Tibial nerve (tissue), 4 donors: ENCODE results near the gene AK4.

Experiments
- EP300 ChIP-seq, 2 donors: sonication (generic); formaldehyde crosslinking; IDR thresholded peaks; one replicate each; pipeline ENCODE4 v1.6.1; 2017; ENCODE audit warnings: antibody characterized with exemption in 2 of 2, mild to moderate bottlenecking in 1 of 2
- POLR2A ChIP-seq, 2 donors: fragments of 450-650 bp; IDR thresholded peaks; one replicate each; pipeline ENCODE4 v1.6.1; 2017; ENCODE audit warnings: antibody characterized with exemption in 2 of 2, mild to moderate bottlenecking in 2 of 2, moderate library complexity in 2 of 2
- TF ChIP-seq, protein P1 (sequence below), 5 experiments: fragments of 200-600 bp in 3 of 5; fragments of 450-650 bp in 2 of 5; sonication (generic) in 3 of 5; IDR thresholded peaks; one replicate each; pipeline ENCODE4 v1.5.1; 2016 to 2019; ENCODE audit warnings: antibody characterized with exemption in 5 of 5, mild to moderate bottlenecking in 3 of 5, moderate library complexity in 2 of 5

DNA sequence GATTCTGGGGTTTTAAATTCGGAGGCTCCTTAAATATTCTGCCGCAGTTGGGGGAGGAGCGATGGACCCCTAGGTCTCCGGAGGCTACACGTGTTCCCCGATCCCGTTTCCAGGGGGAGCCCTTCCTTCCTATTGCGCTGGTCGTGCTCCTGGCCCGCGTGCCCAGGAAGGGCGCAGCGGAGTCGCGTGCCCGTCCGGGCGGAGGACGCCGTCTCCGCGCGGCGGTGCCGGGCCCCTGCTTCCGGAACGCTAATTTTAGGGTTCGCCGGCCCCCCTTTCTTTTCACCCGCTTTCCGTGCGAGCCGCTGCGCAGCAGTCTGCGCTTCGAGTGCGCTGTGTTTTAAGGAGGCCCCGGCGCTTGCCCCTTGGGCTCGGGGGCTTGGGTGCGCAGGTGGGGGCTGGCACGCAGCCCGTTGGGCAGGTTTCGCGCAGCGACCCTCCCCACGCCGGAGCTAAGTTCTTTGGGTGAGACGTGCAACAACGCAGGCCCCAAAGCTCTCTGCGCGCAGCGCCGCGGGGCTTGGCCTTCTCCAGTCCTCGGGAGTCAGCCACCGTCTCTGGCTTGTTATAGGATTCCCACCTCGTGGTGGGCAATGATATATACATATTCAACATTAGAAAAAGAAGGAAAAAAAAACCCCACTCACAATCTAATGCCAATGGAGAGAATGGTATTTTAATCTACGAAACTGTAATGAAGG lies 117.8 kb downstream of the AK4 start:
- TF ChIP-seq POLR2A (IDR thresholded peaks at IDR 0.05) (no peak), EP300 (IDR thresholded peaks at IDR 0.05) (peak in 1 of 2 donors; percentile 35)
- TF ChIP-seq, protein P1, sequence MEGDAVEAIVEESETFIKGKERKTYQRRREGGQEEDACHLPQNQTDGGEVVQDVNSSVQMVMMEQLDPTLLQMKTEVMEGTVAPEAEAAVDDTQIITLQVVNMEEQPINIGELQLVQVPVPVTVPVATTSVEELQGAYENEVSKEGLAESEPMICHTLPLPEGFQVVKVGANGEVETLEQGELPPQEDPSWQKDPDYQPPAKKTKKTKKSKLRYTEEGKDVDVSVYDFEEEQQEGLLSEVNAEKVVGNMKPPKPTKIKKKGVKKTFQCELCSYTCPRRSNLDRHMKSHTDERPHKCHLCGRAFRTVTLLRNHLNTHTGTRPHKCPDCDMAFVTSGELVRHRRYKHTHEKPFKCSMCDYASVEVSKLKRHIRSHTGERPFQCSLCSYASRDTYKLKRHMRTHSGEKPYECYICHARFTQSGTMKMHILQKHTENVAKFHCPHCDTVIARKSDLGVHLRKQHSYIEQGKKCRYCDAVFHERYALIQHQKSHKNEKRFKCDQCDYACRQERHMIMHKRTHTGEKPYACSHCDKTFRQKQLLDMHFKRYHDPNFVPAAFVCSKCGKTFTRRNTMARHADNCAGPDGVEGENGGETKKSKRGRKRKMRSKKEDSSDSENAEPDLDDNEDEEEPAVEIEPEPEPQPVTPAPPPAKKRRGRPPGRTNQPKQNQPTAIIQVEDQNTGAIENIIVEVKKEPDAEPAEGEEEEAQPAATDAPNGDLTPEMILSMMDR (IDR thresholded peaks at IDR 0.05) = peak in 3 of 5 experiments; percentile 23 to 39 (median 29)
